Measurements from ENCODE around the gene GNA14.

DNA sequence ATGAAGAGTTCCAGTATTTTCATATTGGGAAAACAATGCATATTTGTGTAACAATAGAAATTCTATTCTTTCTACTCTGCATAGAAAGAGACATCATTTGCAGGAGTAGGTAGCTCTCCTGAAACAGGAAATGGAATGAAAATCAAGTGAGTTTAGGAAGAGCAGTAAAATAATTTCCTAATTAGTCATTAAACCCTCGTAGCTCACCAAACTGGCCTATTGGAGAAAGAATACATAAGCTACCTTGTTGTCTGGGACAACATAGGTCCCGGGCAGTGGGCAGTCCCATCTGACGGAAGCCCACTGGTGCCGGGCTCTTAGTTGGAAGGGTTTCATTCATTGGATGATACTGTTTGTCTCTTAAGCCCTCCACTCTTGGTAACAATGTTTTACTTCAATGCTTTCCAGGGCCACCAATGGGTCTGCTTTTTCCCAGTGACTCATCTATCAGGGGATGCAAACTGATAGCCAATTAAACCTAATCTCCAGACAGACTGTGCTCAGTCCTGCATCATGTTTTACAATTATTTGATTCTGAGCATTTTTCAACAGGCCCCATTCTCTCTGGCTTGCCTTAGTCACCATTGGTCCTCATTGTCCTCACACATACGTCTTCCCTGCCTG, 46.5 kb downstream of the GNA14 start:
- TF ChIP-seq POLR2A (IDR thresholded peaks at IDR 0.05) = no peak
- TF ChIP-seq, protein P1, sequence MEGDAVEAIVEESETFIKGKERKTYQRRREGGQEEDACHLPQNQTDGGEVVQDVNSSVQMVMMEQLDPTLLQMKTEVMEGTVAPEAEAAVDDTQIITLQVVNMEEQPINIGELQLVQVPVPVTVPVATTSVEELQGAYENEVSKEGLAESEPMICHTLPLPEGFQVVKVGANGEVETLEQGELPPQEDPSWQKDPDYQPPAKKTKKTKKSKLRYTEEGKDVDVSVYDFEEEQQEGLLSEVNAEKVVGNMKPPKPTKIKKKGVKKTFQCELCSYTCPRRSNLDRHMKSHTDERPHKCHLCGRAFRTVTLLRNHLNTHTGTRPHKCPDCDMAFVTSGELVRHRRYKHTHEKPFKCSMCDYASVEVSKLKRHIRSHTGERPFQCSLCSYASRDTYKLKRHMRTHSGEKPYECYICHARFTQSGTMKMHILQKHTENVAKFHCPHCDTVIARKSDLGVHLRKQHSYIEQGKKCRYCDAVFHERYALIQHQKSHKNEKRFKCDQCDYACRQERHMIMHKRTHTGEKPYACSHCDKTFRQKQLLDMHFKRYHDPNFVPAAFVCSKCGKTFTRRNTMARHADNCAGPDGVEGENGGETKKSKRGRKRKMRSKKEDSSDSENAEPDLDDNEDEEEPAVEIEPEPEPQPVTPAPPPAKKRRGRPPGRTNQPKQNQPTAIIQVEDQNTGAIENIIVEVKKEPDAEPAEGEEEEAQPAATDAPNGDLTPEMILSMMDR (IDR thresholded peaks at IDR 0.05) = no peak
- no peak for TF ChIP-seq POLR2AphosphoS5 (IDR thresholded peaks at IDR 0.05; ENCODE audit: insufficient read depth in 1 of 2, low read depth in 1 of 2)
